Hepatocyte (in vitro differentiated cells): ENCODE data around the gene HPSE2. TPM values are rescaled to one million over a fixed set of nuclear protein-coding genes. Genes with fewer than 3 reads are reported as not detected.

Experiments
- DNase-seq: peaks from one replicate; pipeline ENCODE4 v3.0.0-alpha.2; 2016; ENCODE audit warnings: low spot score
- H2AFZ ChIP-seq: fragments of 200-600 bp; sonication (generic); 2 replicates; pipeline ENCODE4 v1.6.0; 2016; ENCODE audit warnings: antibody characterized with exemption, mild to moderate bottlenecking
- H3K27ac ChIP-seq: fragments of 200-600 bp; sonication (generic); 2 replicates; pipeline ENCODE4 v1.5.1; 2016; ENCODE audit warnings: mild to moderate bottlenecking
- H3K27me3 ChIP-seq: fragments of 200-600 bp; sonication (generic); 2 replicates; pipeline ENCODE4 v1.6.1; 2016
- H3K36me3 ChIP-seq: fragments of 200-600 bp; sonication (generic); replicated peaks from 2 replicates; pipeline ENCODE4 v1.5.1; 2016; ENCODE audit warnings: low read depth; ENCODE audit not compliant: insufficient read depth
- H3K4me1 ChIP-seq: fragments of 200-600 bp; sonication (generic); 2 replicates; pipeline ENCODE4 v1.5.1; 2016; ENCODE audit warnings: mild to moderate bottlenecking, moderate library complexity; ENCODE audit not compliant: insufficient read depth
- H3K4me2 ChIP-seq: fragments of 200-600 bp; sonication (generic); 2 replicates; pipeline ENCODE4 v1.6.0; 2016
- H3K4me3 ChIP-seq: fragments of 200-600 bp; sonication (generic); 2 replicates; pipeline ENCODE4 v1.5.1; 2016; ENCODE audit warnings: mild to moderate bottlenecking
- H3K79me2 ChIP-seq: fragments of 200-600 bp; sonication (generic); 2 replicates; pipeline ENCODE4 v1.6.0; 2017; ENCODE audit warnings: mild to moderate bottlenecking
- H3K9me2 ChIP-seq: fragments of 200-600 bp; sonication (generic); replicated peaks from 2 replicates; pipeline ENCODE4 v1.6.0; 2017; ENCODE audit warnings: mild to moderate bottlenecking; ENCODE audit not compliant: insufficient read depth
- H3K9me3 ChIP-seq: fragments of 200-600 bp; sonication (generic); 2 replicates; pipeline ENCODE4 v1.5.1; 2016; ENCODE audit warnings: low read depth, mild to moderate bottlenecking
- H4K20me1 ChIP-seq: fragments of 200-600 bp; sonication (generic); 2 replicates; pipeline ENCODE4 v1.6.0; 2016; ENCODE audit warnings: mild to moderate bottlenecking; ENCODE audit not compliant: insufficient read depth, poor library complexity, severe bottlenecking
- EZH2 ChIP-seq: fragments of 200-600 bp; sonication (generic); IDR thresholded peaks from 2 replicates; pipeline ENCODE4 v1.6.1; 2016; ENCODE audit warnings: antibody characterized with exemption, mild to moderate bottlenecking, borderline replicate concordance
- EZH2phosphoT487 ChIP-seq: fragments of 200-600 bp; sonication (generic); IDR thresholded peaks from one replicate; pipeline ENCODE4 v1.6.1; 2018; ENCODE audit warnings: antibody characterized with exemption, mild to moderate bottlenecking, low read depth, moderate library complexity; ENCODE audit not compliant: unreplicated experiment, severe bottlenecking
- WGBS: methylation state at CpG from one replicate; pipeline ENCODE4 v1.1.6; 2016; ENCODE audit warnings: low lambda C conversion rate; ENCODE audit errors: missing lambda C conversion rate; 5-methylcytosine and 5-hydroxymethylcytosine counted together
- polyA plus RNA-seq: library from polyadenylated mRNA; unstranded; fragments of >200 nt; fragmentation: Nextera tagmentation; extraction: Ambion mirVana; gene quantifications from 2 replicates; pipeline ENCODE4 v1.2.1, GENCODE V29; 2016
- total RNA-seq: library from RNA; depleted of rRNA; stranded (reverse); fragments of >200 nt; gene quantifications from 2 replicates; pipeline ENCODE4 v1.2.3, GENCODE V29; 2014
- TF ChIP-seq, protein P1 (sequence below): fragments of 200-600 bp; sonication (generic); IDR thresholded peaks from 2 replicates; pipeline ENCODE4 v1.5.1; 2016; ENCODE audit warnings: antibody characterized with exemption, mild to moderate bottlenecking; ENCODE audit not compliant: poor library complexity

Gene HPSE2
- total and polyA plus RNA-seq, 2 experiments from 2014 or later = 3.7 to 5.7 TPM

DNA sequence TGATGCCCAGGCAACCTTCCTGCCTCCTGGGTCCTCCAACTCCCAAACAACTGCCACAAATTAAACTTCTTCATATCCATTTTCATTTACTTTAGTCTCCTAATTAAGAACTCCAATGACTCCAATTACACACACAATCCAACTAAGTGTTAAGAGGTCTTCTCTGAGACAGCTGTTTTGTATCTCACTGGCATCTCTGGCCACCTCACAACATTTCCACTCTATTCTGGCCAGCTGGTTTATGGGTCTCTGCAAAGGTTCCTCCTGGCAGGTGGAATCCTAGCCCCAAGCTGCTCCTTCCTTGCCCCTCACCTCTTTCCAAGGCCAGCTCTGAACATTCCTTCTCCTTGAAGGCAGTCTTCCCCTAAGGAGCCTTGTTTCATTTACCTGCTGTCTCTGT, 665.8 kb downstream of the HPSE2 start:
- Histone ChIP-seq H3K9me3 (no peaks in the 10 kb centered on the region), H2AFZ (no peak overlapping the region), H3K27ac (no peak overlapping the region), H3K36me3 (no peaks in the 10 kb centered on the region), H3K27me3 (no peaks in the 10 kb centered on the region), H3K79me2 (no peaks in the 10 kb centered on the region), H3K4me2 (no peak overlapping the region), H3K9me2 (no peaks in the 10 kb centered on the region), H3K4me3 (no peak overlapping the region), H3K4me1 (no peaks in the 10 kb centered on the region), H4K20me1 (no peaks in the 10 kb centered on the region)
- no peak for DNase-seq
- TF ChIP-seq EZH2phosphoT487 (no peak), EZH2 (no peak)
- TF ChIP-seq, protein P1, sequence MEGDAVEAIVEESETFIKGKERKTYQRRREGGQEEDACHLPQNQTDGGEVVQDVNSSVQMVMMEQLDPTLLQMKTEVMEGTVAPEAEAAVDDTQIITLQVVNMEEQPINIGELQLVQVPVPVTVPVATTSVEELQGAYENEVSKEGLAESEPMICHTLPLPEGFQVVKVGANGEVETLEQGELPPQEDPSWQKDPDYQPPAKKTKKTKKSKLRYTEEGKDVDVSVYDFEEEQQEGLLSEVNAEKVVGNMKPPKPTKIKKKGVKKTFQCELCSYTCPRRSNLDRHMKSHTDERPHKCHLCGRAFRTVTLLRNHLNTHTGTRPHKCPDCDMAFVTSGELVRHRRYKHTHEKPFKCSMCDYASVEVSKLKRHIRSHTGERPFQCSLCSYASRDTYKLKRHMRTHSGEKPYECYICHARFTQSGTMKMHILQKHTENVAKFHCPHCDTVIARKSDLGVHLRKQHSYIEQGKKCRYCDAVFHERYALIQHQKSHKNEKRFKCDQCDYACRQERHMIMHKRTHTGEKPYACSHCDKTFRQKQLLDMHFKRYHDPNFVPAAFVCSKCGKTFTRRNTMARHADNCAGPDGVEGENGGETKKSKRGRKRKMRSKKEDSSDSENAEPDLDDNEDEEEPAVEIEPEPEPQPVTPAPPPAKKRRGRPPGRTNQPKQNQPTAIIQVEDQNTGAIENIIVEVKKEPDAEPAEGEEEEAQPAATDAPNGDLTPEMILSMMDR = no peak

DNA sequence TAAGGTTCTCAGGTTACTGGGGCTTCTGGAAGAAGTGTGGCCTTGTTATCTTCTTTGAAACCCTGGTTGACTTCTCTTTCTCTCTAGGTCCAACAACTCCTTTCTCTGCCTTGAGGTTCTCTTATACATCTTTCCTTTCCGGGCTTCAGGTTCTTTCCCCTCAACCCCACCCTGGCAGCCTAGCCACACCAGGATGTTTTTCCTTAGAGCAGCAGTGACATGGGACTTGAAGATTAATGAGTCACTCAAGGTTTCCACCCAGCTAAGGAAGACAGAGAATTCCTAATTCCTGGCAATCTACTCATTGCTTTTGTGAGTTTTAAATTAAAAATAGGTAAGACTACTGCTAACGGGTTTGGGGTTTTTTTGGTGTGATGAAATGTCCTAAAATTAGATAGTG, 667.1 kb downstream of the HPSE2 start:
- H3K4me2 ChIP-seq = no peak overlapping the region
- no peaks in the 10 kb centered on the region for H3K9me3 ChIP-seq
- no peaks in the 10 kb centered on the region for H3K4me1 ChIP-seq
- H3K4me3 ChIP-seq = no peak overlapping the region
- H3K36me3 ChIP-seq = no peaks in the 10 kb centered on the region
- H3K27ac ChIP-seq = no peak overlapping the region
- H4K20me1 ChIP-seq = no peaks in the 10 kb centered on the region
- no peak overlapping the region for H2AFZ ChIP-seq
- 90% methylated on average over 2 of the region's 2 CpGs for WGBS
- no peaks in the 10 kb centered on the region for H3K9me2 ChIP-seq
- no peaks in the 10 kb centered on the region for H3K27me3 ChIP-seq
- H3K79me2 ChIP-seq = no peaks in the 10 kb centered on the region
- no peak for TF ChIP-seq EZH2
- no peak for DNase-seq

DNA sequence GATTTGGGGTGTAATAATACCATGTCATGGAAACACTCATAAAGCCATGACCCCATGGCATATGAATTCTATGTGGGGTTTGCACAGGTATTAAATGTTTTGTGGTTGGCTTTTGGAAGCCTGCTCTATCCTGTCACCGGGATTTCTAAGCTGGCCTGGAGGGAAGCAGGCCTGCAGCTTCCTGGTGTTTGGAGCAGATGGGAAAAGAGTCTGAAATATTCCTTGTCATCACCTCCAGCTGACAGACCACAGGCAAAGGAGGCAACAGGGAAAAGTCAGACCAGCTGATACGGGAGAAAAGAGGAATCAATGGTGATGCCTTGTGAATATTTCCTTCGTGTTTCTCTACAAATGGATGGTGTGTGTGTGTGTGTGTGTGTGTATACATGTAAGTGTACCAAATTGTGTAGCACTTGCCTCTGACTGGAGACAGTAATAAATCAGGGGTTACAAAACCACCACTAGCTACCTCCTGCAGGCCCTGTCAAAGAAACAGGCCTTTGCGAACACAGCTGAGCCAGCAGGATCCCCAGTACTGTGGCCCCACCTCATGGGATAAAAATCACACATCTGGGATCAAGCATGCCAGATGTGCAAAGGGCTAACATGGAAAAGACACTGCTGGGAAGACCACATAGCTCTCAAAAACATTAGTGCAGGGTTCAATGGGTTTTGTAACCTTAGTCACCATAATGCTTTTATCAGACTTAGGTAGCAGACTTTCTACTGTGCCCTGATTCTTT, 668.1 kb downstream of the HPSE2 start:
- 37% methylated on average over 4 of the region's 4 CpGs for WGBS
- no peaks in the 10 kb centered on the region for H3K36me3 ChIP-seq
- TF ChIP-seq EZH2phosphoT487 (no peak), EZH2 (no peak)
- TF ChIP-seq, protein P1 = no peak
- no peak overlapping the region for H3K4me3 ChIP-seq
- no peak overlapping the region for H3K27ac ChIP-seq
- H3K79me2 ChIP-seq = no peaks in the 10 kb centered on the region
- H2AFZ ChIP-seq = no peak overlapping the region
- H3K9me2 ChIP-seq = no peaks in the 10 kb centered on the region
- H3K9me3 ChIP-seq = no peaks in the 10 kb centered on the region
- no peaks in the 10 kb centered on the region for H3K4me1 ChIP-seq
- no peak for DNase-seq
- H3K27me3 ChIP-seq = no peaks in the 10 kb centered on the region
- no peaks in the 10 kb centered on the region for H4K20me1 ChIP-seq
- no peak overlapping the region for H3K4me2 ChIP-seq

DNA sequence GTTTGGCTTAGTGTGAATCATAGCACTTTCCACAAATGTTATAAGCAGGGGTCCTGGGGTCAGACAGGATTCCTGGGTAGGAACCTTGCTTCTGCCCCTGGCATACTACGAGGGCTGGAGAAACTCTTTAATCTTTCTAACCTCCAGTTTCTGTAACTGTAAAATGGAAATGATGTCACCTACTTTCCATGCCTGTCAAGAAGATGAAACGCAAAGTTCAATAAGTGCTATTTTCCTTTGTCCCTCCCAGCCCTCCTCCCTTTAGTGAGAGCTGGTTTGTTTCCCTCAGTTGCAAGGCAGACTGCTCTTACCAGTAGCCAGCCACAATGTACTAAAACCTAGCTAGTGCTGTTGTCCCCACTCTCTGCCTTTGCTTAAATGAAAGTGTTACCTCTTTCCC, 671.8 kb downstream of the HPSE2 start:
- no peak overlapping the region for H2AFZ ChIP-seq
- H3K27ac ChIP-seq = peak overlapping the region; percentile 42
- H3K36me3 ChIP-seq = no peaks in the 10 kb centered on the region
- no peaks in the 10 kb centered on the region for H3K27me3 ChIP-seq
- 48% methylated on average over 2 of the region's 2 CpGs for WGBS
- DNase-seq = no peak
- no peaks in the 10 kb centered on the region for H4K20me1 ChIP-seq
- H3K79me2 ChIP-seq = no peaks in the 10 kb centered on the region
- H3K4me3 ChIP-seq = no peak overlapping the region
- no peaks in the 10 kb centered on the region for H3K9me3 ChIP-seq
- no peak for TF ChIP-seq EZH2phosphoT487
- TF ChIP-seq, protein P1 = no peak
- H3K4me2 ChIP-seq = no peak overlapping the region
- H3K9me2 ChIP-seq = no peaks in the 10 kb centered on the region
- no peaks in the 10 kb centered on the region for H3K4me1 ChIP-seq
